Panc1 (cell line): ENCODE results near the gene CASQ2. TPM values are rescaled to one million over a fixed set of nuclear protein-coding genes. Genes with fewer than 3 reads are reported as not detected.
A peak's percentile ranks its signal among the peaks of the same experiment; 100 is the strongest.

Experiments used
- ATAC-seq: fragments of 200-7000 bp; cut with Tn5 transposase; 2 replicates; pipeline ENCODE4 v1.9.1; 2020; ENCODE audit warnings: mild to moderate bottlenecking, moderate library complexity
- BruUV-seq: library from RNA; stranded (reverse); fragments of 400-500 nt; replicated peaks from 2 replicates; lab custom pipeline; 2021; lab: Mats Ljungman, UMichigan
- CTCF ChIA-PET: fragments of 300-600 bp; sonication (Branson Sonifier 250); formaldehyde crosslinking; loops from one replicate; lab custom pipeline; 2022; ENCODE audit warnings: antibody characterized with exemption; lab: Charles Lee
- POLR2A ChIA-PET: fragments of 300-600 bp; sonication (Branson Sonifier 250); formaldehyde crosslinking; loops from one replicate; lab custom pipeline; 2022; ENCODE audit warnings: antibody characterized with exemption; lab: Charles Lee
- DNase-seq: peaks from one replicate; pipeline ENCODE4 v3.0.0-alpha.2; 2010; ENCODE audit warnings: low read depth, low spot score
- H3K27ac ChIP-seq: 2 replicates; pipeline ENCODE4 v1.5.1; 2011; ENCODE audit warnings: mild to moderate bottlenecking, low read length, inconsistent platforms
- H3K27me3 ChIP-seq: fragments of 200-500 bp; sonication (Bioruptor generic); 2 replicates; pipeline ENCODE4 v1.6.0; 2014; ENCODE audit warnings: low read length, inconsistent platforms; ENCODE audit not compliant: control insufficient read depth, insufficient read depth
- H3K36me3 ChIP-seq: fragments of 200-500 bp; sonication (Bioruptor generic); 2 replicates; pipeline ENCODE4 v1.5.1; 2014; ENCODE audit warnings: inconsistent platforms, mild to moderate bottlenecking, low read length, moderate library complexity; ENCODE audit not compliant: control insufficient read depth, insufficient read depth
- H3K4me1 ChIP-seq: 2 replicates; pipeline ENCODE4 v1.5.1; 2011; ENCODE audit warnings: inconsistent platforms, mild to moderate bottlenecking, low read length, moderate library complexity; ENCODE audit not compliant: control insufficient read depth, insufficient read depth
- H3K4me3 ChIP-seq, 2 experiments: 2 replicates each; pipeline ENCODE4 v1.5.1; 2011 to 2012; ENCODE audit warnings: low read depth in 2 of 2, low read length in 2 of 2, mild to moderate bottlenecking in 2 of 2, inconsistent platforms in 1 of 2, moderate library complexity in 1 of 2
- H3K9me3 ChIP-seq: fragments of 200-500 bp; sonication (Bioruptor generic); 2 replicates; pipeline ENCODE4 v1.5.1; 2014; ENCODE audit warnings: low read depth, mild to moderate bottlenecking, inconsistent platforms, low read length, moderate library complexity; ENCODE audit not compliant: control insufficient read depth, insufficient read depth
- POLR2AphosphoS5 ChIP-seq: IDR thresholded peaks from 2 replicates; pipeline ENCODE4 v1.6.1; 2012; ENCODE audit warnings: mild to moderate bottlenecking, low read depth, low read length, moderate library complexity
- SIN3A ChIP-seq: IDR thresholded peaks from 2 replicates; pipeline ENCODE4 v1.6.1; 2012; ENCODE audit warnings: low read depth, mild to moderate bottlenecking, low read length, moderate library complexity, borderline replicate concordance; ENCODE audit not compliant: insufficient read depth
- TCF7L2 ChIP-seq: IDR thresholded peaks from 2 replicates; pipeline ENCODE4 v1.6.1; 2011; ENCODE audit warnings: mild to moderate bottlenecking, low read depth, low read length, inconsistent platforms
- in situ Hi-C: cut with HindIII; loops from 2 replicates; pipeline ENCODE4 v1.10.0; 2016; ENCODE audit warnings: low sequenced_read_pairs, low pct_unique_long_range_greater_than_20kb
- intact Hi-C: fragments of 100-400 bp; cut with micrococcal nuclease; formaldehyde crosslinking; loops from one replicate; pipeline ENCODE4 v1.10.0; 2022; ENCODE audit not compliant: unreplicated experiment
- total RNA-seq: library from RNA; stranded (reverse); gene quantifications from one replicate; pipeline ENCODE4 v1.2.1, GENCODE V29; 2021; ENCODE audit not compliant: unreplicated experiment
- TF ChIP-seq, protein P1 (sequence below): fragments of 450-650 bp; IDR thresholded peaks from 2 replicates; pipeline ENCODE4 v1.5.1; 2017; ENCODE audit warnings: mild to moderate bottlenecking
- TF ChIP-seq, protein P2 (sequence below), 2 experiments: IDR thresholded peaks; 2 replicates each; pipeline ENCODE4 v1.6.1; 2011 to 2012; ENCODE audit warnings: low read depth in 2 of 2, control low read depth in 1 of 2, low read length in 1 of 2, mild to moderate bottlenecking in 1 of 2, moderate library complexity in 1 of 2; ENCODE audit not compliant: insufficient read depth in 1 of 2

Gene CASQ2
- total RNA-seq, 1 experiment from 2014 or later = not detected

- intact Hi-C loops (no loop called here), in situ Hi-C loops (no loop called here)
- H3K36me3 ChIP-seq = peaks cover 3% of the 10 kb centered on the region; the same call in 1 of the 2 replicates
- TF ChIP-seq, protein P1, sequence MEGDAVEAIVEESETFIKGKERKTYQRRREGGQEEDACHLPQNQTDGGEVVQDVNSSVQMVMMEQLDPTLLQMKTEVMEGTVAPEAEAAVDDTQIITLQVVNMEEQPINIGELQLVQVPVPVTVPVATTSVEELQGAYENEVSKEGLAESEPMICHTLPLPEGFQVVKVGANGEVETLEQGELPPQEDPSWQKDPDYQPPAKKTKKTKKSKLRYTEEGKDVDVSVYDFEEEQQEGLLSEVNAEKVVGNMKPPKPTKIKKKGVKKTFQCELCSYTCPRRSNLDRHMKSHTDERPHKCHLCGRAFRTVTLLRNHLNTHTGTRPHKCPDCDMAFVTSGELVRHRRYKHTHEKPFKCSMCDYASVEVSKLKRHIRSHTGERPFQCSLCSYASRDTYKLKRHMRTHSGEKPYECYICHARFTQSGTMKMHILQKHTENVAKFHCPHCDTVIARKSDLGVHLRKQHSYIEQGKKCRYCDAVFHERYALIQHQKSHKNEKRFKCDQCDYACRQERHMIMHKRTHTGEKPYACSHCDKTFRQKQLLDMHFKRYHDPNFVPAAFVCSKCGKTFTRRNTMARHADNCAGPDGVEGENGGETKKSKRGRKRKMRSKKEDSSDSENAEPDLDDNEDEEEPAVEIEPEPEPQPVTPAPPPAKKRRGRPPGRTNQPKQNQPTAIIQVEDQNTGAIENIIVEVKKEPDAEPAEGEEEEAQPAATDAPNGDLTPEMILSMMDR = no peak
- peak overlapping the region; percentile 29; the same call in 1 of the 2 replicates for H3K27ac ChIP-seq
- no peak overlapping the region for H3K4me3 ChIP-seq
- ATAC-seq = no peak
- peaks cover 11% of the 10 kb centered on the region; the same call in 1 of the 2 replicates for H3K9me3 ChIP-seq
- ChIA-PET POLR2A (no interaction called here), CTCF (no interaction called here)
- H3K27me3 ChIP-seq = no peaks in the 10 kb centered on the region
- no TSS peak for BruUV-seq
- H3K4me1 ChIP-seq = peaks cover 16% of the 10 kb centered on the region
- DNase-seq = no peak
Observed at GRCh38 chr1:115668579-115668978, 99.9 kb downstream of the CASQ2 start.

GRCh38 chr1:115666702-115667101 is 101.8 kb downstream of the CASQ2 start:
- TF ChIP-seq SIN3A = no peak
- TF ChIP-seq TCF7L2 = no peak
- TF ChIP-seq POLR2AphosphoS5 = no peak
- TF ChIP-seq, protein P2, sequence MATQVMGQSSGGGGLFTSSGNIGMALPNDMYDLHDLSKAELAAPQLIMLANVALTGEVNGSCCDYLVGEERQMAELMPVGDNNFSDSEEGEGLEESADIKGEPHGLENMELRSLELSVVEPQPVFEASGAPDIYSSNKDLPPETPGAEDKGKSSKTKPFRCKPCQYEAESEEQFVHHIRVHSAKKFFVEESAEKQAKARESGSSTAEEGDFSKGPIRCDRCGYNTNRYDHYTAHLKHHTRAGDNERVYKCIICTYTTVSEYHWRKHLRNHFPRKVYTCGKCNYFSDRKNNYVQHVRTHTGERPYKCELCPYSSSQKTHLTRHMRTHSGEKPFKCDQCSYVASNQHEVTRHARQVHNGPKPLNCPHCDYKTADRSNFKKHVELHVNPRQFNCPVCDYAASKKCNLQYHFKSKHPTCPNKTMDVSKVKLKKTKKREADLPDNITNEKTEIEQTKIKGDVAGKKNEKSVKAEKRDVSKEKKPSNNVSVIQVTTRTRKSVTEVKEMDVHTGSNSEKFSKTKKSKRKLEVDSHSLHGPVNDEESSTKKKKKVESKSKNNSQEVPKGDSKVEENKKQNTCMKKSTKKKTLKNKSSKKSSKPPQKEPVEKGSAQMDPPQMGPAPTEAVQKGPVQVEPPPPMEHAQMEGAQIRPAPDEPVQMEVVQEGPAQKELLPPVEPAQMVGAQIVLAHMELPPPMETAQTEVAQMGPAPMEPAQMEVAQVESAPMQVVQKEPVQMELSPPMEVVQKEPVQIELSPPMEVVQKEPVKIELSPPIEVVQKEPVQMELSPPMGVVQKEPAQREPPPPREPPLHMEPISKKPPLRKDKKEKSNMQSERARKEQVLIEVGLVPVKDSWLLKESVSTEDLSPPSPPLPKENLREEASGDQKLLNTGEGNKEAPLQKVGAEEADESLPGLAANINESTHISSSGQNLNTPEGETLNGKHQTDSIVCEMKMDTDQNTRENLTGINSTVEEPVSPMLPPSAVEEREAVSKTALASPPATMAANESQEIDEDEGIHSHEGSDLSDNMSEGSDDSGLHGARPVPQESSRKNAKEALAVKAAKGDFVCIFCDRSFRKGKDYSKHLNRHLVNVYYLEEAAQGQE (IDR thresholded peaks at IDR 0.05; ENCODE audit: insufficient read depth in 1 of 2, low read depth in 2 of 2, low read length in 1 of 2) = no peak
- TF ChIP-seq, protein P1 = no peak
- Histone ChIP-seq H3K27ac (no peak overlapping the region), H3K4me3 (no peak overlapping the region), H3K9me3 (peaks cover 11% of the 10 kb centered on the region; the same call in 1 of the 2 replicates), H3K27me3 (no peaks in the 10 kb centered on the region), H3K36me3 (peaks cover 3% of the 10 kb centered on the region; the same call in 1 of the 2 replicates), H3K4me1 (peaks cover 16% of the 10 kb centered on the region)
- CTCF ChIA-PET = no interaction called here
- POLR2A ChIA-PET = no interaction called here
- intact Hi-C loops (no loop called here), in situ Hi-C loops (no loop called here)
- no TSS peak for BruUV-seq
- no peak for DNase-seq
- ATAC-seq = no peak
